Osteoblast (primary cell): ENCODE results near the gene DDC. TPM values are rescaled to one million over a fixed set of nuclear protein-coding genes. Genes with fewer than 3 reads are reported as not detected.

Source experiments
- DNase-seq: peaks from one replicate; pipeline ENCODE4 v3.0.0; 2011; ENCODE audit warnings: low spot score, mixed read lengths; ENCODE audit not compliant: insufficient read length; ENCODE audit errors: missing footprints
- H2AFZ ChIP-seq: 2 replicates; pipeline ENCODE4 v1.6.0; 2011; ENCODE audit warnings: mild to moderate bottlenecking, low read length
- H3K27ac ChIP-seq: 2 replicates; pipeline ENCODE4 v1.5.1; 2011; ENCODE audit warnings: mild to moderate bottlenecking, low read depth, low read length, moderate library complexity
- H3K27me3 ChIP-seq: 2 replicates; pipeline ENCODE4 v1.6.0; 2012; ENCODE audit warnings: mild to moderate bottlenecking, control low read depth, inconsistent platforms, low read length, moderate library complexity; ENCODE audit not compliant: insufficient read depth
- H3K36me3 ChIP-seq: 2 replicates; pipeline ENCODE4 v1.5.1; 2011; ENCODE audit warnings: mild to moderate bottlenecking, low read length, control low read depth, moderate library complexity; ENCODE audit not compliant: insufficient read depth
- H3K4me1 ChIP-seq: 2 replicates; pipeline ENCODE4 v1.5.1; 2011; ENCODE audit warnings: mild to moderate bottlenecking, low read length, control low read depth, moderate library complexity; ENCODE audit not compliant: insufficient read depth
- H3K4me2 ChIP-seq: 2 replicates; pipeline ENCODE4 v1.6.0; 2011; ENCODE audit warnings: mild to moderate bottlenecking, low read length; ENCODE audit not compliant: insufficient read depth
- H3K4me3 ChIP-seq: fragments of 200-600 bp; sonication (generic); 3 replicates; pipeline ENCODE4 v1.5.1; 2012; ENCODE audit warnings: mild to moderate bottlenecking, low read length, inconsistent platforms; ENCODE audit not compliant: insufficient read depth
- H3K79me2 ChIP-seq: 2 replicates; pipeline ENCODE4 v1.6.0; 2012; ENCODE audit warnings: mild to moderate bottlenecking, low read length, control low read depth, inconsistent platforms; ENCODE audit not compliant: insufficient read depth
- H3K9me3 ChIP-seq: 2 replicates; pipeline ENCODE4 v1.5.1; 2011; ENCODE audit warnings: low read depth, low read length, control low read depth
- H4K20me1 ChIP-seq: 2 replicates; pipeline ENCODE4 v1.6.0; 2012; ENCODE audit warnings: mild to moderate bottlenecking, low read length, control low read depth; ENCODE audit not compliant: insufficient read depth
- total RNA-seq: library from RNA; depleted of rRNA; stranded (reverse); fragments of >200 nt; gene quantifications from 2 replicates; pipeline ENCODE4 v1.2.3, GENCODE V29; 2012
- TF ChIP-seq, protein P1 (sequence below): IDR thresholded peaks from 2 replicates; pipeline ENCODE4 v1.5.1; 2011; ENCODE audit warnings: mild to moderate bottlenecking, low read depth, low read length, moderate library complexity; ENCODE audit errors: extremely low read depth

DDC gene
- total RNA-seq, 1 donor = not detected

DNA sequence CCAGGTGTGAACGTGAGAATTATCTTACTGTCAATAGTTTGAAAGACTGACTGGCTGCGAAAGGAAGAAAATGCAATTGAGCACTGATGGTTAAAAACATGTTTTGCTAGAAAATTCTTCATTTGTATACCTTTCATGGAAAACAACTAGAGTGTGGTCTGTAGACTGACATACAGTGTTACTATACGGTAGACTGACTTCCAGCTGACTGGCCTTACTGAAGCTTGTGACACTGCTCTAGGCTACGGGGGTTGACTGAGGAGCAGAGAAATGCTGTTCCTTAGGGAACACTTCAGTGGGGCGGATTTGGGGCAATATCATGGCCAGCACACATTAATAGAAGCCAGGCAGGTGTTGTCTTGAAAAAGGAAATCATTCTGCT lies 25.9 kb upstream of the DDC start:
- DNase-seq = peak; percentile 72
- Histone ChIP-seq H3K4me1 (no peaks in the 10 kb centered on the region), H3K79me2 (no peaks in the 10 kb centered on the region), H2AFZ (no peak overlapping the region), H3K27ac (no peak overlapping the region), H3K4me3 (no peak overlapping the region), H4K20me1 (no peaks in the 10 kb centered on the region), H3K36me3 (peaks cover 23% of the 10 kb centered on the region), H3K9me3 (no peaks in the 10 kb centered on the region), H3K4me2 (no peak overlapping the region), H3K27me3 (no peaks in the 10 kb centered on the region)
- TF ChIP-seq, protein P1, sequence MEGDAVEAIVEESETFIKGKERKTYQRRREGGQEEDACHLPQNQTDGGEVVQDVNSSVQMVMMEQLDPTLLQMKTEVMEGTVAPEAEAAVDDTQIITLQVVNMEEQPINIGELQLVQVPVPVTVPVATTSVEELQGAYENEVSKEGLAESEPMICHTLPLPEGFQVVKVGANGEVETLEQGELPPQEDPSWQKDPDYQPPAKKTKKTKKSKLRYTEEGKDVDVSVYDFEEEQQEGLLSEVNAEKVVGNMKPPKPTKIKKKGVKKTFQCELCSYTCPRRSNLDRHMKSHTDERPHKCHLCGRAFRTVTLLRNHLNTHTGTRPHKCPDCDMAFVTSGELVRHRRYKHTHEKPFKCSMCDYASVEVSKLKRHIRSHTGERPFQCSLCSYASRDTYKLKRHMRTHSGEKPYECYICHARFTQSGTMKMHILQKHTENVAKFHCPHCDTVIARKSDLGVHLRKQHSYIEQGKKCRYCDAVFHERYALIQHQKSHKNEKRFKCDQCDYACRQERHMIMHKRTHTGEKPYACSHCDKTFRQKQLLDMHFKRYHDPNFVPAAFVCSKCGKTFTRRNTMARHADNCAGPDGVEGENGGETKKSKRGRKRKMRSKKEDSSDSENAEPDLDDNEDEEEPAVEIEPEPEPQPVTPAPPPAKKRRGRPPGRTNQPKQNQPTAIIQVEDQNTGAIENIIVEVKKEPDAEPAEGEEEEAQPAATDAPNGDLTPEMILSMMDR = no peak

GRCh38 chr7:50590535-50590934 lies 25.3 kb upstream of the DDC start:
- H3K36me3 ChIP-seq = peaks cover 23% of the 10 kb centered on the region
- H3K4me3 ChIP-seq = no peak overlapping the region
- TF ChIP-seq, protein P1 = no peak
- no peaks in the 10 kb centered on the region for H3K79me2 ChIP-seq
- no peak overlapping the region for H3K4me2 ChIP-seq
- no peak for DNase-seq
- no peaks in the 10 kb centered on the region for H3K4me1 ChIP-seq
- no peaks in the 10 kb centered on the region for H4K20me1 ChIP-seq
- H3K27me3 ChIP-seq = no peaks in the 10 kb centered on the region
- no peak overlapping the region for H2AFZ ChIP-seq
- no peaks in the 10 kb centered on the region for H3K9me3 ChIP-seq
- H3K27ac ChIP-seq = no peak overlapping the region

GRCh38 chr7:50589364-50589763 lies 24.2 kb upstream of the DDC start:
- Histone ChIP-seq H3K36me3 (peaks cover 16% of the 10 kb centered on the region), H2AFZ (no peak overlapping the region), H3K4me3 (no peak overlapping the region), H3K27me3 (no peaks in the 10 kb centered on the region), H3K4me2 (no peak overlapping the region), H4K20me1 (no peaks in the 10 kb centered on the region), H3K9me3 (no peaks in the 10 kb centered on the region), H3K4me1 (no peaks in the 10 kb centered on the region), H3K27ac (no peak overlapping the region), H3K79me2 (no peaks in the 10 kb centered on the region)
- no peak for DNase-seq
- TF ChIP-seq, protein P1 = no peak

GRCh38 chr7:50588937-50589336 lies 23.7 kb upstream of the DDC start:
- H3K79me2 ChIP-seq = no peaks in the 10 kb centered on the region
- no peak overlapping the region for H2AFZ ChIP-seq
- H3K9me3 ChIP-seq = no peaks in the 10 kb centered on the region
- no peak for DNase-seq
- no peak overlapping the region for H3K4me2 ChIP-seq
- H3K36me3 ChIP-seq = peaks cover 11% of the 10 kb centered on the region
- no peaks in the 10 kb centered on the region for H3K27me3 ChIP-seq
- H4K20me1 ChIP-seq = no peaks in the 10 kb centered on the region
- H3K27ac ChIP-seq = no peak overlapping the region
- H3K4me3 ChIP-seq = no peak overlapping the region
- no peaks in the 10 kb centered on the region for H3K4me1 ChIP-seq
- TF ChIP-seq, protein P1 = peak; percentile 18
